Gastroesophageal sphincter (tissue), 3 donors: ENCODE data around the gene LMO2.

Experiments
- POLR2A ChIP-seq, 2 donors: fragments of 450-650 bp; IDR thresholded peaks; one replicate each; pipeline ENCODE4 v1.6.1; 2017; ENCODE audit warnings: antibody characterized with exemption in 2 of 2, mild to moderate bottlenecking in 2 of 2, moderate library complexity in 1 of 2
- POLR2AphosphoS5 ChIP-seq: sonication (generic); formaldehyde crosslinking; IDR thresholded peaks from one replicate; pipeline ENCODE4 v1.6.1; 2017; ENCODE audit warnings: antibody characterized with exemption
- TF ChIP-seq, protein P1 (sequence below), 4 experiments: fragments of 200-600 bp in 2 of 4; fragments of 450-650 bp in 2 of 4; sonication (generic) in 1 of 4; IDR thresholded peaks; one replicate each; pipeline ENCODE4 v1.5.1; 2017 to 2019; ENCODE audit warnings: antibody characterized with exemption in 4 of 4, mild to moderate bottlenecking in 2 of 4, moderate library complexity in 2 of 4

DNA sequence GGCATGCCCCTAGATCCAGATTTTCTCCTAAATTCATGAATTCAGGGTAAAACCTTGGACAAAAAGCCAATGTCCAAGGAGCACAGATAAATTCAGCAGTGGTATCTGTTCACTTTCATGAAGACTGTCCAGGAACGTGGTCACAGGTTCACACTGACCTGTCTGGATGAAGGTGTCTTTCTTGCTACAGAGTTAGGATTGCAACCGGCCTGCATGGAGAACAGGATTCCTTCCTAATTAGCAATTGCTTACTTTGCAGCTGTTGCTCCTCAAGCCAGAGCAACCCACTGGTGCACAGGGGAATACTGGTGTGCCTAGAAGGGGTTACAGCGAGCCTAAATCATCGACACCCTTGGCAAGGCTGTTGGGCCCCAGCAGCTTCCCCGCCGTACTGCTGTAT is 47.6 kb downstream of the LMO2 start:
- TF ChIP-seq POLR2A (IDR thresholded peaks at IDR 0.05), result no peak
- TF ChIP-seq, protein P1, sequence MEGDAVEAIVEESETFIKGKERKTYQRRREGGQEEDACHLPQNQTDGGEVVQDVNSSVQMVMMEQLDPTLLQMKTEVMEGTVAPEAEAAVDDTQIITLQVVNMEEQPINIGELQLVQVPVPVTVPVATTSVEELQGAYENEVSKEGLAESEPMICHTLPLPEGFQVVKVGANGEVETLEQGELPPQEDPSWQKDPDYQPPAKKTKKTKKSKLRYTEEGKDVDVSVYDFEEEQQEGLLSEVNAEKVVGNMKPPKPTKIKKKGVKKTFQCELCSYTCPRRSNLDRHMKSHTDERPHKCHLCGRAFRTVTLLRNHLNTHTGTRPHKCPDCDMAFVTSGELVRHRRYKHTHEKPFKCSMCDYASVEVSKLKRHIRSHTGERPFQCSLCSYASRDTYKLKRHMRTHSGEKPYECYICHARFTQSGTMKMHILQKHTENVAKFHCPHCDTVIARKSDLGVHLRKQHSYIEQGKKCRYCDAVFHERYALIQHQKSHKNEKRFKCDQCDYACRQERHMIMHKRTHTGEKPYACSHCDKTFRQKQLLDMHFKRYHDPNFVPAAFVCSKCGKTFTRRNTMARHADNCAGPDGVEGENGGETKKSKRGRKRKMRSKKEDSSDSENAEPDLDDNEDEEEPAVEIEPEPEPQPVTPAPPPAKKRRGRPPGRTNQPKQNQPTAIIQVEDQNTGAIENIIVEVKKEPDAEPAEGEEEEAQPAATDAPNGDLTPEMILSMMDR (IDR thresholded peaks at IDR 0.05), result no peak
- TF ChIP-seq POLR2AphosphoS5, result no peak
